ENCODE measurements around the gene CDK5RAP3.

DNA sequence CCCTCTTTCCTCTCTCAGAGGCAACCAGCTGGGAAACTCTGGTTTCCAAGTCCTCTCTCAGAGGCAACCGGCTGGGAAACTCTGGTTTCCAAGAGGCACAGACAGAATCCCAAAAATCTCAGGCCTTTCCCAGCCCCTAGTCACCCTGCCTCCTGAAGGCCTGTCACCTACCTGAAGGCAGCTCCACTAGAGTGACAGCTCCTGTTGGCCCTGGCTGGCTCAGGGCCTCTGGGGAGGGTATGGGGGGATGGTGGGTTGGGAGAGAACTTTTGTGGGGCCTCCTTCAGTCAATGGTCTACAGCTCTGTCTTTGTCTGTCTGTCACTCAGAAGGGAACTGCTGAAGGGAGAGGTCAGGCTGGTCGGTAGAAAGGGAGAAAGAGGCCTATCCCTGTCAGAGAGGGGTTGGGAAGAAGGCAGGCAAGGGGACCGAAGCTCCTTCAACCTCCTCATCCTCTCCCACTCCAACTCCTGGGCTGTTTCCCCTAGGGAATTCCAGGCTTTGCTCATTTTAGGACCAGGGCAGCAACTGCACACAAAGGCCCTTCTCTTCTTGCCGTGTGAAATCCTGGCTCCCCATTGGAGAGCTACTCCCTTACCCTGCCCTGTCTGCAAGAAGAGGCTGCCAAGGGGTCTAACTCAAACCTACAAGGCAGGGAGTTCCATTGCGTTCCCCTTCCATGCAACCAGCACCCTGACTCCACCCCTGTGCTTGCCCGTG is 43.1 kb downstream of the CDK5RAP3 start:
- TF ChIP-seq POLR2A (IDR thresholded peaks at IDR 0.05; ENCODE audit: low read depth, low read length) = no peak
- TF ChIP-seq POLR2AphosphoS5 (IDR thresholded peaks at IDR 0.05; ENCODE audit: low read depth, low read length) = no peak
- no peak for TF ChIP-seq TAF1 (IDR thresholded peaks at IDR 0.05; ENCODE audit: borderline replicate concordance, low read depth, low read length)
